ENCODE results near the gene KLC1.

The KLC1 gene

GRCh38 chr14:103641161-103641560 is 12.2 kb downstream of the KLC1 start:
- no peaks in the 10 kb centered on the region for H3K4me1 ChIP-seq (ENCODE audit: control insufficient read depth in 2 of 2, insufficient read depth in 1 of 2, low read depth in 1 of 2, low read length in 2 of 2)
- H2BK120ac ChIP-seq (ENCODE audit: low read depth, low read length), result no peak overlapping the region
- H4K8ac ChIP-seq (ENCODE audit: low read depth, low read length), result no peak overlapping the region
- no CpG with 5 or more reads among the region's 4 CpGs for WGBS, 2 donors (ENCODE audit: extremely low coverage in 2 of 2, insufficient read length in 2 of 2, insufficient replicate concordance in 1 of 2)
- H3K79me1 ChIP-seq (ENCODE audit: low read depth, low read length), result peaks cover 19% of the 10 kb centered on the region
- H3K27me3 ChIP-seq (ENCODE audit: control insufficient read depth in 3 of 3, insufficient read depth in 3 of 3, low read depth in 1 of 3, low read length in 3 of 3), result peaks cover 0 to 1% (median 0%) of the 10 kb centered on the region in 3 experiments
- H3K18ac ChIP-seq (ENCODE audit: low read length), result no peak overlapping the region
- peaks cover 2 to 3% of the 10 kb centered on the region in 2 donors for H3K9me3 ChIP-seq (replicated peaks in 1 of 2; ENCODE audit: control insufficient read depth in 2 of 2, insufficient read depth in 1 of 2, low read depth in 1 of 2, low read length in 2 of 2)
- H3K4ac ChIP-seq (ENCODE audit: low read length), result no peak overlapping the region
- no peak for DNase-seq (ENCODE audit: low spot score)
- peaks cover 9 to 40% of the 10 kb centered on the region in 2 donors for H3K36me3 ChIP-seq (replicated peaks in 1 of 2; ENCODE audit: control insufficient read depth in 2 of 2, insufficient read depth in 2 of 2, low read length in 2 of 2)
- H3K4me3 ChIP-seq (ENCODE audit: low read length in 2 of 2), result no peak overlapping the region
- H2AK5ac ChIP-seq (ENCODE audit: low read depth, low read length), result no peak overlapping the region
- no peak overlapping the region for H2BK12ac ChIP-seq (ENCODE audit: low read length)
- peak overlapping the region; percentile 89 for H3K14ac ChIP-seq (ENCODE audit: low read length)
- H3K27ac ChIP-seq (replicated peaks; ENCODE audit: low read length), result no peak overlapping the region
- no peak overlapping the region for H2AFZ ChIP-seq (ENCODE audit: low read length)
- no peak overlapping the region for H3K23ac ChIP-seq (ENCODE audit: low read depth, low read length, poor library complexity)
- H2BK5ac ChIP-seq (ENCODE audit: low read length), result no peak overlapping the region
- no peak overlapping the region for H3K9ac ChIP-seq (ENCODE audit: low read depth, low read length, poor library complexity)
- H4K91ac ChIP-seq (ENCODE audit: low read depth, low read length, poor library complexity), result no peak overlapping the region
- no peak overlapping the region for H3K4me2 ChIP-seq (ENCODE audit: insufficient read depth, low read length, poor library complexity, severe bottlenecking)
- H2BK15ac ChIP-seq (ENCODE audit: low read length), result no peak overlapping the region

GRCh38 chr14:103646189-103646588 is 17.2 kb downstream of the KLC1 start:
- WGBS, 2 donors (ENCODE audit: extremely low coverage in 2 of 2, insufficient read length in 2 of 2, insufficient replicate concordance in 1 of 2), result no CpG with 5 or more reads among the region's 3 CpGs
- H2BK120ac ChIP-seq (ENCODE audit: low read depth, low read length), result no peak overlapping the region
- no peak overlapping the region for H3K4me3 ChIP-seq (ENCODE audit: low read length in 2 of 2)
- peaks cover 6 to 30% of the 10 kb centered on the region in 2 donors for H3K36me3 ChIP-seq (replicated peaks in 1 of 2; ENCODE audit: control insufficient read depth in 2 of 2, insufficient read depth in 2 of 2, low read length in 2 of 2)
- no peak overlapping the region for H2BK12ac ChIP-seq (ENCODE audit: low read length)
- no peaks in the 10 kb centered on the region for H3K4me1 ChIP-seq (ENCODE audit: control insufficient read depth in 2 of 2, insufficient read depth in 1 of 2, low read depth in 1 of 2, low read length in 2 of 2)
- H2BK5ac ChIP-seq (ENCODE audit: low read length), result no peak overlapping the region
- H3K14ac ChIP-seq (ENCODE audit: low read length), result no peak overlapping the region
- H3K9me3 ChIP-seq (replicated peaks in 1 of 2; ENCODE audit: control insufficient read depth in 2 of 2, insufficient read depth in 1 of 2, low read depth in 1 of 2, low read length in 2 of 2), result peaks cover 0 to 2% of the 10 kb centered on the region in 2 donors
- no peak overlapping the region for H3K18ac ChIP-seq (ENCODE audit: low read length)
- no peak overlapping the region for H3K9ac ChIP-seq (ENCODE audit: low read depth, low read length, poor library complexity)
- no peak overlapping the region for H2BK15ac ChIP-seq (ENCODE audit: low read length)
- no peak overlapping the region for H3K4ac ChIP-seq (ENCODE audit: low read length)
- no peak overlapping the region for H4K8ac ChIP-seq (ENCODE audit: low read depth, low read length)
- H3K27me3 ChIP-seq (ENCODE audit: control insufficient read depth in 3 of 3, insufficient read depth in 3 of 3, low read depth in 1 of 3, low read length in 3 of 3), result peaks cover 0 to 1% (median 0%) of the 10 kb centered on the region in 3 experiments
- no peak overlapping the region for H2AK5ac ChIP-seq (ENCODE audit: low read depth, low read length)
- H3K79me1 ChIP-seq (ENCODE audit: low read depth, low read length), result peaks cover 19% of the 10 kb centered on the region
- H3K27ac ChIP-seq (replicated peaks; ENCODE audit: low read length), result no peak overlapping the region
- no peak for DNase-seq (ENCODE audit: low spot score)
- H3K4me2 ChIP-seq (ENCODE audit: insufficient read depth, low read length, poor library complexity, severe bottlenecking), result no peak overlapping the region
- H4K91ac ChIP-seq (ENCODE audit: low read depth, low read length, poor library complexity), result no peak overlapping the region
- H3K23ac ChIP-seq (ENCODE audit: low read depth, low read length, poor library complexity), result no peak overlapping the region
- H2AFZ ChIP-seq (ENCODE audit: low read length), result no peak overlapping the region

- Histone ChIP-seq H3K9me3 (replicated peaks in 1 of 2; ENCODE audit: control insufficient read depth in 2 of 2, insufficient read depth in 1 of 2, low read depth in 1 of 2, low read length in 2 of 2) (peaks cover 0 to 2% of the 10 kb centered on the region in 2 donors), H3K14ac (ENCODE audit: low read length) (no peak overlapping the region), H3K18ac (ENCODE audit: low read length) (no peak overlapping the region), H3K4me2 (ENCODE audit: insufficient read depth, low read length, poor library complexity, severe bottlenecking) (no peak overlapping the region), H3K79me1 (ENCODE audit: low read depth, low read length) (peaks cover 17% of the 10 kb centered on the region), H2BK120ac (ENCODE audit: low read depth, low read length) (no peak overlapping the region), H2BK12ac (ENCODE audit: low read length) (no peak overlapping the region), H2BK15ac (ENCODE audit: low read length) (no peak overlapping the region), H3K23ac (ENCODE audit: low read depth, low read length, poor library complexity) (no peak overlapping the region), H3K36me3 (replicated peaks in 1 of 2; ENCODE audit: control insufficient read depth in 2 of 2, insufficient read depth in 2 of 2, low read length in 2 of 2) (peaks cover 7 to 21% of the 10 kb centered on the region in 2 donors), H3K9ac (ENCODE audit: low read depth, low read length, poor library complexity) (no peak overlapping the region), H2AK5ac (ENCODE audit: low read depth, low read length) (no peak overlapping the region), H3K27ac (replicated peaks; ENCODE audit: low read length) (no peak overlapping the region), H2AFZ (ENCODE audit: low read length) (no peak overlapping the region), H4K8ac (ENCODE audit: low read depth, low read length) (no peak overlapping the region), H3K4me1 (ENCODE audit: control insufficient read depth in 2 of 2, insufficient read depth in 1 of 2, low read depth in 1 of 2, low read length in 2 of 2) (peaks cover 9 to 20% of the 10 kb centered on the region in 2 donors), H4K91ac (ENCODE audit: low read depth, low read length, poor library complexity) (no peak overlapping the region), H2BK5ac (ENCODE audit: low read length) (no peak overlapping the region), H3K27me3 (ENCODE audit: control insufficient read depth in 3 of 3, insufficient read depth in 3 of 3, low read depth in 1 of 3, low read length in 3 of 3) (peaks cover 0 to 1% (median 0%) of the 10 kb centered on the region in 3 experiments), H3K4ac (ENCODE audit: low read length) (no peak overlapping the region), H3K4me3 (ENCODE audit: low read length in 2 of 2) (no peak overlapping the region)
- no CpG with 5 or more reads among the region's 3 CpGs for WGBS, 2 donors (ENCODE audit: extremely low coverage in 2 of 2, insufficient read length in 2 of 2, insufficient replicate concordance in 1 of 2)
- no peak for DNase-seq (ENCODE audit: low spot score)
These were observed 20.0 kb downstream of the KLC1 start for GRCh38 chr14:103649001-103649400.

- Histone ChIP-seq H3K27ac (replicated peaks; ENCODE audit: low read length) (no peak overlapping the region), H3K79me1 (ENCODE audit: low read depth, low read length) (peaks cover 12% of the 10 kb centered on the region), H2AFZ (ENCODE audit: low read length) (no peak overlapping the region), H3K36me3 (replicated peaks in 1 of 2; ENCODE audit: control insufficient read depth in 2 of 2, insufficient read depth in 2 of 2, low read length in 2 of 2) (peaks cover 12 to 31% of the 10 kb centered on the region in 2 donors), H2AK5ac (ENCODE audit: low read depth, low read length) (no peak overlapping the region), H3K4ac (ENCODE audit: low read length) (no peak overlapping the region), H3K4me2 (ENCODE audit: insufficient read depth, low read length, poor library complexity, severe bottlenecking) (no peak overlapping the region), H3K4me1 (ENCODE audit: control insufficient read depth in 2 of 2, insufficient read depth in 1 of 2, low read depth in 1 of 2, low read length in 2 of 2) (peaks cover 9 to 22% of the 10 kb centered on the region in 2 donors), H4K8ac (ENCODE audit: low read depth, low read length) (no peak overlapping the region), H2BK12ac (ENCODE audit: low read length) (no peak overlapping the region), H3K14ac (ENCODE audit: low read length) (no peak overlapping the region), H3K4me3 (ENCODE audit: low read length in 2 of 2) (no peak overlapping the region), H3K23ac (ENCODE audit: low read depth, low read length, poor library complexity) (no peak overlapping the region), H3K9me3 (replicated peaks in 1 of 2; ENCODE audit: control insufficient read depth in 2 of 2, insufficient read depth in 1 of 2, low read depth in 1 of 2, low read length in 2 of 2) (peaks cover 0 to 2% of the 10 kb centered on the region in 2 donors), H3K9ac (ENCODE audit: low read depth, low read length, poor library complexity) (no peak overlapping the region), H2BK120ac (ENCODE audit: low read depth, low read length) (no peak overlapping the region), H3K27me3 (ENCODE audit: control insufficient read depth in 3 of 3, insufficient read depth in 3 of 3, low read depth in 1 of 3, low read length in 3 of 3) (peaks cover 0 to 1% (median 0%) of the 10 kb centered on the region in 3 experiments), H3K18ac (ENCODE audit: low read length) (no peak overlapping the region), H2BK5ac (ENCODE audit: low read length) (no peak overlapping the region), H4K91ac (ENCODE audit: low read depth, low read length, poor library complexity) (no peak overlapping the region), H2BK15ac (ENCODE audit: low read length) (no peak overlapping the region)
- whole genome bisulfite sequencing, 2 donors (ENCODE audit: extremely low coverage in 2 of 2, insufficient read length in 2 of 2, insufficient replicate concordance in 1 of 2), result no CpG with 5 or more reads among the region's 4 CpGs
- DNase-seq (ENCODE audit: low spot score), result no peak
These were observed 21.2 kb downstream of the KLC1 start for GRCh38 chr14:103650213-103650612.

Measured in neuronal stem cell (in vitro differentiated cells).